SW480 (cell line): ENCODE data around the gene PPP2R5E.

Experiments used
- DNase-seq: peaks from one replicate; pipeline ENCODE4 v3.0.0-alpha.2; 2016; ENCODE audit warnings: low spot score

The PPP2R5E gene

DNA sequence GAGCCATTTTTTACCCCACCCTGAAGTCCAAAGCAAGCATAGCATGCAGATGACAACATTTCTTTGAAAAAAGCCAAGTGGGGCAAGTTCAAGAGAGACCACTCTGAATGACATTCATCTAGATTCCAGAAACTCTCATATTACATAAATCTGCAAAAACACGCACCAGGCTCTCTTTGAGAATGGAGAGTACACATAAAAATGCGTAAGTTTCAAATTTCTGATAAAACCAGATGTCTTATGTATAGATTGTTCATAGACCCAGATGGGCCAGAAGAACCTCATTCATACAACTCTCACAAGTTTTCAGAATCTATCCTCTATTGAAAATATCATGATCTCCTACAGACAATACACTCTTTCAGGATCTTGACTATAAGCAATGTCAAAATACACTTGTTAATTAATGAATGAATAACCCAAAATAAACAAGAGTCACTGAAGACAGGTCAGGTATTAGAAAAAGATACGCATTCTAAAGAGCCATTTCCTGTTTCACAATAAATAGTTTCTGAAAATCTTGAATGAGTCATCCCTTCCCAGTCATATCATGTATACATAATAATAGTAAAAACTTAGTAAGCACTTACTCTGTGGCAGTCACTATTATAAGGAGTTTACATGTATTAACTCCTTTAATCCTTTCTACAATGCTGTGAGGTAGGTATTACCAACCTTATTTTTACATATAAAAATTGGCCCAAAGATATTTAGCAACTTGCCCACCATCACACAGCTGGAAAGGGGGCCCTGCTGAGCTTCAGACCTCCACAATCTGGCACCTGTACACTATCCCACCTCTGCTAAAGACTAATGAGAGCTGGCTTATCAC, 72.0 kb downstream of the PPP2R5E start:
- DNase-seq, result peak; percentile 41

DNA sequence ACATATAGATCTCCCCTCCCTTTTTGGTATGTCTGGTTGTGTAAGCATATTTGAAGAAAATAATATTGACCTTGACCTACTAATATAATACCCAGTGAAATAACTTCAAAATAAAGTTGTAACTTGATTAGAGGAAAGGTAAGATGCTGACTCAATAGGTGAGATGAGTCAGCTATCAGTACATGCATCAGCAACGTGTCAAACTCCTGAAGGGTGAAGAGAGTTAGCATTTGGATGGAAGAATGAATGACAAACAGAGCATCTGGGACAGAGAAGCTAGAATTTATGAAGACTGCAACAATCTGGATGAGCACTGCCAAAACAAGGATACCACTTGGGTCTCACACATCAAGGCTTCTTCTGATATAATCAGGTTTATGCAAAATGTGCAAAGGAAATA, 74.9 kb downstream of the PPP2R5E start:
- peak; percentile 8 for DNase-seq

DNA sequence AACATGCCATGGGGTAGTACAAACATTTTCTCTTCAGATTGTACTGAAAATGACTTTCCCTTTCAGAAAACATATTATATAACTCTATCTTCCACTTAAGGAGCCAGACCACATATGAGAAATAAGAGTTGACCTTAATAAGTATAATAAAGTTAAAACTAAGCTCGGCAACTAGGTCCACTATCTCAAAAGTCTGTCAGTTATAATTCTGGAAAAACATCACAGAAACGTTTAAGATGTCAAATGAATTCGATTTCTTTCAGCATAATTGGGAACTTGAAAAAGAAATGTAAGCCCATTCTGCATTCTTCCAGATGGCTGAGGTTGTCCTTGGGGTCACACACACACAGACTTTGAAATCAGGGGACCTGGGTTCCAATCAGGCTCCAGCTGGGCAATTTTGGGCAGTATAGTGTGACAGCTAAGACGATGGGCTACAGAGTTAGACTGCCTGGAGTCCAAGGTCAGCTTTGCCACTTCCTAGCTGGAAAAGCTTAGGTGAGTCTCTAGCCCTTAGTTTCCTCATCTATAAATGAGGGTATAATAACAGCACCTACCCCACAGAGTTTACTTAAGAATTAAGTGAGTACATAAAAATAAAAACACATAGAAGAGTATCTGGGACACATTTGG, 75.6 kb downstream of the PPP2R5E start:
- no peak for DNase-seq

DNA sequence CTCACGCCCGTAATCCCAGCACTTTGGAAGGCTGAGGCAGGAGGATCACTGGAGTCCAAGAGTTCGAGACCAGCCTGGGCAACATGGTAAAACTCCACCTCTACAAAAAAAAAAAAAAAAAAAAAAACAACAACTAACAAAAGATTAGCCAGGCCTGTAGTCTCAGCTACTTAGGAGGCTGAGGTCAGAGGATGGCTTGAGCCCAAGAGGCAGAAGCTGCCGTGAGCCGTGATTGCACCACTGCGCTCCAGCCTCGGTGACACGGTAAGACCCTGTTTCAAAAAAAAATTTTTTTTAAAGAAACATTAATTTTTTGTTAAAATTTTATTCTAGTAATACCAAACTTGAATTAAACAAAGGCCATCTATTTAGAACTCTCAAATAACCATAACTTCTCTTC, 77.8 kb downstream of the PPP2R5E start:
- no peak for DNase-seq

DNA sequence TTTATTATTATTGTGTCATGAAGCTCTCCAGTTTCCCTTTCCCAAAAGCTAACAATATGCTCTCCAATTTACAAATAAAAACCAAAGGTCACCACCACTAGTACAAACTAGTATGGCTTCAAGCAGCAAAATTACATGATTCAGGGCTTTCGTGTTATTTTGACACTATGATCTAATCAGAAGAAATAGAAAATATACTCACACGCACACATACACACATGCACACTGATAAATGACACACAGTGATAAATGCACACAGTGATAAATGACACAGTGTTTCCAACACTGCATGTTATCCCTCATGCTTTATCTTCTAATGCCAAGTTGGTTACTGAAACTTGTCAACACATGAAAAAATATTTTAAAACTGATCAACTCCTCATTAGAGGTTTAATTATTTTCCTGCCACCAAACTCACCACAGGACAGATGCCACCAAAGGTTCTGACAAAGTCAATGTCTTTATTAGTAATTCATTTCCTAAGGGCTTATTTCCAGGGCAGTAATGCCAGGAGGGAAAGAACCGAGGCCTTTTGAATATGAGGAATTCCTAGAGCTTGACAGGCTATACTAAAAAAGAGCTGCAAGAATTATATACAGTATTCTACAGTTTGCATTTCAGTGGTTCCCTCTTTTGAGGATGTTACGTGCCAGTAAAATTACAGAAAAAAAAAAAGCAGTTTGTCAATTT, 82.4 kb downstream of the PPP2R5E start:
- no peak for DNase-seq

DNA sequence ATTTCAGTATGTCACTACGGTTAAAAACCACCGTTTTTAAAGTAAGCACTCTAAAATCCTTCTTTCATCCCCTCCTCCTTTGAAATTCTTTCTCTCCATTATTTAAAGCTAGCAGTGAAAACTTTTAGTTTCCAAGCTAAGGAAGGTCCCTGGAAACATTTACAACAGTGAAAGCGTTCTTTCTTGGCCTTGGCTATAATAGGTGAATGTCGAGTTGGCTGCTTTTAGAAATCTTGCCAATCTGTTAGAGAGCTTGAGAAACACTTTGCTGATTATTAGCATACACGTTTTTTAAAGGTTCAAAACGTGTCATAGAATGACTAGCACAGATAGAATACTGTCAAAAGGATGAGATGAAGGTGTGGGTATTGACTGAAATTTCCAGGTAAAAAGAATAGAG, 83.4 kb downstream of the PPP2R5E start:
- no peak for DNase-seq

DNA sequence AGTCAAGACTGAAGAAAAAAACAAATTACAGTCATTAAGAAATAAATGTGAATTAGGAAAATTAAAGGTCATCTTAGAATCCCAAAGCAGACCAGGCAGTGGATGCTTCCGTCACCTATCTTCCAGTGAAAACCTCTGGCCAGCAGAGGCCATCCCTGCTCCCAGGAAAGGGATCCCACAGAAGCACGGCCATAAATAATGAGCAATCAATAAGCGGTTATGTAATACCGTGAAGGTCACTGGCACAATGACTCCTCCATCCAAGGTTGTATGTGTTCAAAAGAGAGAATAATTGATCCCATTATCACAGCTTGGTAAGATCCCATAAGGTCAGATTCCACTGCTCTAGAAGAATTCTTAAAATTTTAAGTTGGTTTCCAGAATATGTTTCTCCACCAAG, 85.7 kb downstream of the PPP2R5E start:
- no peak for DNase-seq

DNA sequence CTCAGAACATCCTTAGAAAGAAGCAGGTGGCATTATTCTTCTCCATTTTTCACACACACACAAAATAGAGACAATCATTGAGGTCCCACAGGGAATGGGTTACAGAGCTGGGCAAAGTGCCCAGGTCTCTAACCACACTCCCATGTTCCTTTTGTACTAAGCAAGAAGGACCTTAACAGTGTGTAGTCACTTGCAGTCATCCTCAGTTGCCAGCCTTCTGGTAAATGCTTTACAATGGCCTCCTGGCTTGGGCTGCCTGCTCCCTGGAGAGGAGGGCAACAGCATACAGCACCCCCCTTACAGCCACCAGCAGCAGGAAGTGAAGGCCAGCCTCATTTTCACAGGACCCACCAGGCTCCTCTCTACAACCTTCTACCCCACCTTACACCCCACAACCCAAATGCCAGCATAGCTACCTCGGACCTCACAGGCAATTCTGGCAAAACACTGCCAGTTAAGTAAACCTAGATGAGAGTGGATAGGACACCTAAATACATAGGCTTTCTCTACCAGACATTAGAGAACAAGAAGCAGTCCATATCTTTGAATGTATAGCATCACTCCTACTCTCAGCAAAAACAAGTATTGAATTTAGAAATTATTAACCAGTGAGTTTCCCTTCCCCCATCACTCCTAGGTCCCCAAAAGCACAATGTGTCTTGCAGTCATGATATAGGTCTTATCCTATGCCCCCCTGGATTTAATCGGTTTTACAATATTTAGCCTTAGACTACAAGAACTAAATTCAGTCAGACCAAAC, 88.1 kb downstream of the PPP2R5E start:
- no peak for DNase-seq

DNA sequence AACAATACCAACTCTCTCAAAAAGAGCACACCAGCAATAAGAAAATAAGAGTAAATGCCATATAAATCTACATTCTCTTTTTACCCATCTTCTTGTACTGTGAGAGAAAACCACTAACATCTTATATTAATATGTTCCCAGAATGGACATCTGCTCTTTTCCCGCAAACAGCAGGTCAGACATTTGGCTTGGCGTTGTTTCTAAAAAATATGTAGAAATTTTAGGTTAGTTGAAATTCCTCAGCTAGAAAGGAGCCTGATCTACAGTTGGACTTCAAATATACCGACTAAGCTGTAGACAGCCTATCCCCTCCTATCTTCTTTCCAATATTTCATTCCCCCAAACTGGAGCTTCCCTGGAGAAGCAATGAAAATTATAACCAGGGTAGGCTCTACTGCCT, 88.7 kb downstream of the PPP2R5E start:
- DNase-seq, result no peak

DNA sequence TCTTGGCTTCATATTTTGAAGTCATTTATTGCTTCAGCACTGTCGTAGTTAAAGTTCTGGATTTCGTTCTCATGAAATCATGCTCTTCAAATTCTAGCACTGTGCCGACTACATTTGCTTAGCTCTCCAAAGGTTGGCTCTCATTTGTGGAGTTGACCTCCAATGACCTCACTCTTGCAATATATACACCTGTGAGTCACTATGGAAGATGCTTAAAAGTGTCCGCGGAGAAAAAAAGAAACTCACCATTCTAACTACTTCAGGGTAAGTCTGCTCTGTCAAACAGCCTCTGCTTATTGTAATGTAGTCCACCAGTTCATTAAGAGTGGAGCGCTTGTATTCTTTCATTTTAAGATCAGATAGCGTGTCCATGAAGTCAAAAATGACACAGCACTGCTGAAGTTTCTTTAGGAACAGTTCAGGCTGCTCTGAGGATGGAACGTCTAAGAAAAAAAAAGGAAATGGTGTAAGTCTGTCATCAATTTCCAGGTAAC, 89.7 kb downstream of the PPP2R5E start:
- DNase-seq, result no peak

DNA sequence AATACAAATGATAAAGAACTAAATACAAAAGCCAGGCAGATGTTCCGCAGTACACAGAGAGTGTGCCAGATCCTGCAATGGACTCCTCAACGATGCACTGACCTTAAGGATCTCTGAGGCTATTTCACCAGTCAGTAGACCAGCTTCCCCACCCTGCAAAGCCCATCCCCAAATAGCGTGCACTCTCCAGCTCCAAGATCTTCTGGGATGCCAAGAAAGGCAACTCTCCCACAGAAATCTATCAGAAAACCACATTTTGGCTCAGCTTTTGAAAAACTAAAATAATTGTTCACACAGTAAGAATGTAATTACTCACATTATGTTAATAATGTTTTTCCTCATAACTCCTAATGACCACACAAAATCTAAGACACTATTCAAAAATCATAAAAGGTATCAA, 90.4 kb downstream of the PPP2R5E start:
- DNase-seq, result no peak

DNA sequence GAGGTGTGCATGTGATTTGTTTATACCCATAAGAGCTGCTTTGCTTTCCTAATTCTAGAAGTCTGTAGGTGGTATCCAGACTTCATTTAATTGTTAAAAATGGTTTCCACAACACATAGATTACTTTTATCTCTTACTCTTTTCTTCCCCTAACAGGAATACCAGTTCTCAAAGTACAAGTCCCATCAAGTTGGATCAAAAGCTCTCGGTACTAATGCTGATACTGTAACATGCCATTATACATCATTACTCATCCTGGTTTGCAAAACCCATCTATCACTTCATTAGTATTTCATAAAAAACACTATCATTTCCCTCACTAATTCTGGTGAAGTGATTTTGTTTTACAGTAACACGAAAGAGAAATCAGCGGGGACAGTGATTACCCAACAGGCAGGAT, 94.3 kb downstream of the PPP2R5E start:
- no peak for DNase-seq

DNA sequence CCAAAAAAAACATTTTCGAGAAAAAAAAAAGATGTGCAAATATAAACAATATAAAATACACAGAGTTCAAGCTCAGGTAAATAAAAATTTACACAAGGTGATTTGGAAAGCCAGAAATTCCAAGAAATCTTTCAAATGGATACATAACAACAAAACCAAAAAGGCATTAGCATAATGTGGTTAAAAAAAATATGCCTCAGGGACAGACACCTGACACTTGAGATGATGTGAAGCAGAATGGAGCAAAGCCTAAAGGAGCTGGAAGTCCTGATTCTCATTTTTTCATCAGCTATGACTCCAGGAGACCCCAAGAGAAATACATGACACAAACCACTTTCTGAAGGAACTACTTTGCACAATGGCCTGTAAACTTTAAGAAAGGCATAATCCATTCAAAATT, 98.6 kb downstream of the PPP2R5E start:
- DNase-seq, result no peak

DNA sequence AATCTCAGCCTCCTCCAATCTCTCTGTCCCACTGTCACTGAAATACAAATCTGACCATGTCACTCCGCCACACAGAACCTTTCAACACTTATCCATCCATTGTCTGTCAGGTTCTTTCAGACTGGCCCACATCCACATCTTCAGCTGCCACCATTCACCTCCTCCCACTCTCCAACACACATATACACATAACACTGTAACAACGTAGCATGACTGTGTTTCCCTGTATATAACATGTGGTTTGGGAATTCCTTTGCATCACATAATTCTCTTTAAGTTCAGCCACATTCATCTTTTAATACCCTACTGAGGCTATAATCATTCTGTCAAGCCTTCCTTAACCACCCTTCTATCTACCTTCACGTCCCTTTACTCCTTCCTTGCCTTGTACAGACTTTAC, 99.2 kb downstream of the PPP2R5E start:
- DNase-seq, result no peak

DNA sequence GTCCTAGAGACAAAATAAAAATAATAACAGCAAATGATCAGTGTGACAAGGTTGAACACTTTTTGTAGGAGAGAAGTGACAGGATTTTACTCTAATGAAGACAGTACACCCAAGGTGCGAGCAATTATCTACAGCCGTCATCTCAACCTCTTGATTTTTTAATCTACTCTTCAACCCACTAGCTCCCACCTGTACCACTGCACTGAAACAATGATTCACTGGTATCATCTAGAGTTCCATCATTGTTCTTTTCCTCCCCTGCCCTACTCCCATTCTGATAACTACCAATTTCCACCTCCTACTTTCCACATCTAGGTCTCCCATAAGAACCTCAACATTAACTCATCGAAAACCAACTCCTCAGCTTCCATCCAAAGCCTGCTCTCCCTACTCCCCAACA, 99.8 kb downstream of the PPP2R5E start:
- no peak for DNase-seq

DNA sequence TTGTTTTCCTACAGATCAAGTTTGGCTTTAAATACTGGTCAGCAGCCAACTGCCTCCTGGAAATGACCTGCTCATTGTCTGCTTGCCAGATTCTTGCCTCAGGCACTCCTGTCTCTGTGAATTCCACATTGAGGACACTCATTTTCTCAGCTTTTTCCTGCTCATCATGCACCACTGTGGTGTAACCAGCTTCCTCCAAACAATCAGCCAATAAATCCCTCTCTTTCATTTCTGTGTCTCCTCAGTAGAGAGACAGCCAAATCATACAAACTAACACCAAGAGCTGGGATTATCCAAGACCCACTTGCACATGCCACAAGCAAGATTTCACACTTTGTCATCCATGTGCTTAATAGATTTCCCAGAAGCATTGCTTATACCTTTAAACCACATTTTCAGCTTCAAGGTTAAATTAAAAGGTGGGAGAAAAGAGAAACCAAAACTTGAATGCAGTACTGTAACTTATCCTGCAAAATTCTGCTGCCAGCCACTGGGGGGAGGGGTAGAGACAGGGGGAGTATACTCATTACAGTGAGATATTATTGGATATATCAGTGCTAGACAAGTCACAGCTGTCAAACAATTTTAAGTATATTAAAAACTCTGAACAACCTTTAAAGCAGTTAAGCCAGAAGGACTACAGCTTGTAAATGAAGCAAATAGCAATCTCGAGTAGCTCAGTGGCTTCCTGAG, 105.0 kb downstream of the PPP2R5E start:
- no peak for DNase-seq

DNA sequence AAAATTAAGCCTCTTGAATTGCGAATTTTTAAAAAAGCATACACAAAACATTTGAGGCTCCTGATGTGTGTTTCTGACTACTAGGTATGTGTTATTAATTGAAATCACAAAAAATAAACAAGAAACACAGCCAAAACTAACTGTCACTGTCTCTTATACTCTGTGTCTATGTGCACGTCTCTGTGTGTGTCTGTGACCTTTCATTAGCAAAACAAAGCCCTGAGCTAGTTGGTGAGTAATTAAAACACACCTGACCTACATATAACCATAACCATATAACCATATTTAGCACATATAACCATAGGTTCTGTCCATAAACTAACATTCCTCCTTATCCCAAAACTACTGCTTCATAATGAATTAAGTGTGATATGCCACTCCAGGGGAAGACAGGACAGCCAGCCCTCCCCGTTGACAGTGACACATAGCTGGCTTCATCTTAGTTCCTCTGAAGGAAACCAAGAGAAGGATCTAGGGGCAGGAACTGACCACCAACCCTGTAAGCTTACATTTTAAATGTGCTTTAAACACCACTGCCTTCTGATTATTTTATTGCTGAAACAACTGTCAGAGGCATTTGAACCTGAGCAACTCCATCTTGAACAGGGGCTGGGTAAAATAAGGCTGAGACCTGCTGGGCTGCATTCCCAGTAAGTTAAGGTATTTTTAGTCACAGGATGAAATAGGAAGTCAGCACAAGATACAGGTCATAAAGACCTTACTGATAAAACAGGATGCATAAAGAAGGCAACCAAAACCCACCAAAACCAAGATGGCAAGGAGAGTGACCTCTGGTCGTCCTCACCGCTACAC, 106.7 kb downstream of the PPP2R5E start:
- DNase-seq, result no peak

DNA sequence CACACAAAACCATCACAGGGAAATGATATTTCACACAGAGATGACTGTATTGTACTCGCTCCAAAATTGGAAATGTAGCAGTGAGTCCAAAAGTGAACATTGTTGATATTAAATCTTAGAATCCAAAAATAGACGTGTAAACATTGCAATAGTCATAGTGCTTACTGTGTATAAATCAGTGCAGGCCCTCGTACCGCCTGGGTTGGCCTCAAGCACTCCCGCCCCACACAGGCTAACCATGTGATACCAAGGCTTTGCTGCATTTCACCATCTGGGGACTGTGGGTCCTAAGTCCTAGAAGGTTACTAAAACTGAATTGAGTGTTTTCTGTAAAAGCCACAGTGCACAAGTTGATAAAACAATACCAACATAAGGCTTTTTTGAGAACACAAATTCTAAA, 107.3 kb downstream of the PPP2R5E start:
- DNase-seq, result no peak

DNA sequence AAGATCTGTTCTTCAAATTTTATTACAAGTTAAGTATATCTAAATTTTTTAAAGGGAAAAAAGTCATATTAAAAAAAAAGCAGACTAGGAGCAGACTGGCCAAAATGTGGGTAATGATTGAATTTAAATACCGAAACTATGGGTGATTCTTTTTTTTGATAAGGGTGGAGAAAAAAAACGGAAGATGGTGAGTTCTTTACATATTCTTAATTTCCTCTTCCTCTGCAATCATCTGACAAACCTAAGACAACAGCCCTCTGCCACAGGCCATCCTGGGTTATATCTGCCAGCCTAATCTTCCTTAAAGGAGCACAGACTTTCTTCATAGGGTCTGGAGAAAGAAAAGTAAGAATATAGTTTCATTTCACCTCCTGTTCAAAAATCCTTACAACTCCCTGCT, 108.0 kb downstream of the PPP2R5E start:
- DNase-seq, result no peak

DNA sequence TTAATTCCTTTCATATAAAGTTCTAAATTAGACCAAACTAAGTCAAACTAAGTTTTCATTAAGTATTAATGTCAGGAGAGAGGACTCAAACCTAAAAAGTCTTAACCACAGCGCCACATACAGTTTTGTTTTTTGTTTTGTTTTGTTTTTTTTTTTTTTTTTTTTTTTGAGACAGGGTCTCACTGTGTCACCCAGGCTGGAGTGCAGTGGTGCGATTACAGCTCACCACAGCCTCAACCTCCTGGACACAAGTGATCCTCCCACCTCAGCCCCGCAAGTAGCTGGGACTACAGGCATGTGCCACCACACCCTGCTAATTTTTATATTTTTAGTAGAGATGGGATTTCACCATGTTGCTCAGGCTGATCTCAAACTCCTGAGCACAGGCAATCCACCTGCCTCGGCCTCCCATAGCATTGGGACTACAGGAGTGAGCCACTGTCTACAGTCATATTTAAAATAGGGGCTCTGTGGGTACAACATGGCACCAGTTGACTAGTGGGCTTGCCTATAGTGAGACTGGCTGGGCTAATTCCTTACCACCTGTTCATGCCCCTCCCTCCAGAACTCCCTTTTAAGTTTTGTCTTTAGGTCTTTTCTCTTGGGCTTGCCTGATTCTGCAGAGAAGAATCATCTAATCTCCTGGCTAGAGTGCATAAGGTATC, 110.2 kb downstream of the PPP2R5E start:
- no peak for DNase-seq
